GM20000 (cell line): ENCODE measurements around the gene INTS1.

Experiments
- DNase-seq: peaks from one replicate; pipeline ENCODE4 v3.0.0; 2012; ENCODE audit warnings: low spot score
- CTCF ChIP-seq: IDR thresholded peaks from 2 replicates; pipeline ENCODE4 v1.5.1; 2012; ENCODE audit warnings: mild to moderate bottlenecking, control low read depth; ENCODE audit errors: extremely low read depth, missing control alignments

INTS1 gene

GRCh38 chr7:1483079-1483478 is 21.1 kb downstream of the INTS1 start:
- no peak for DNase-seq
- no peak for TF ChIP-seq CTCF

- DNase-seq: no peak
- TF ChIP-seq CTCF: no peak
Measured at GRCh38 chr7:1481300-1481699, 22.9 kb downstream of the INTS1 start.

GRCh38 chr7:1480670-1481069 is 23.5 kb downstream of the INTS1 start:
- TF ChIP-seq CTCF: no peak
- no peak for DNase-seq

GRCh38 chr7:1479287-1479686 is 24.9 kb downstream of the INTS1 start:
- TF ChIP-seq CTCF: no peak
- DNase-seq: no peak

GRCh38 chr7:1478480-1478879 is 25.7 kb downstream of the INTS1 start:
- DNase-seq: no peak
- no peak for TF ChIP-seq CTCF

GRCh38 chr7:1476859-1477258 is 27.3 kb downstream of the INTS1 start:
- TF ChIP-seq CTCF: no peak
- no peak for DNase-seq

- no peak for TF ChIP-seq CTCF
- DNase-seq: no peak
Measured at GRCh38 chr7:1475991-1476390, 28.2 kb downstream of the INTS1 start.
